Activated T-helper 9 cell treated with anti-CD3 and anti-CD28 coated beads, Interleukin-2, amount 50 U/mL, for 16 hours (primary cell): ENCODE data around the gene ICA1.
A peak's percentile ranks its signal among the peaks of the same experiment; 100 is the strongest.

ENCODE experiments used
- DNase-seq: peaks from one replicate; pipeline ENCODE4 v3.0.0-alpha.2; 2020; ENCODE audit warnings: low read depth

The ICA1 gene

DNA sequence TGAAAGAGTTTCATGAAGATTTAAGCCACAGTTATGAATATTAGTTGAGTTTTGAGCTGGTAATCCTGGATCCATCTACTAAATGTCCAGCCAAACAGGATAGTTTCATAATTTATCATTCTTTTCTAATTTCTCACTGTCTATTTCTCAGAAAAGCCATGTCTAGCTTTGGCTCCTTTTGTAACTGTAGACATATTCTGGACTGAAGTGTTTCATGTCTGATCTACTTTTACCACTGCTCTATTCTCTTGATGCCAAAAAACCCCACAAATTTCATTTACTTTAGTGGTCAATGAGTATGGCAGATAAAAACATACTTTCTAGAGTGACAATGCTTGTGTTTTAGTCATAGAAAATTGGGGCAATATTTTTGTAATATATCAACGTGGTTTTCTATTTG, 61.2 kb downstream of the ICA1 start:
- DNase-seq = no peak

DNA sequence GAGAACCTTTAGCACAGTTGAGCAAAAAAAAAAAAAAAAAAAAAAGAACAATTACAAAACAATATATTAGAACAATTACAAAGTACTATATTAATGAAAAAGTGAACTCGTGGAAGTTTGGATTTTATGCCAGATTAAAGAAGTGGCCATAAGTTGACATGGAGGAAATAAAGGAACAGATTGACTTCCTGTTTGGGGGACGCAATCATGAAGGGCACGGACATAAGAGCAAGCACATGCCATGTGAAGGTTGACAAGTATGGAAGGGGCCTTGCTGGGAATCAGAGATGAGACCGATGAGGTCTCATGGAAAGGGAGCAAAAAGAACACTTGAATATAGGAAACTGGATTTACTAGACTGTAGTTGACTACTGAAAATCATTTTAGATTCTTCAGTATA, 61.7 kb downstream of the ICA1 start:
- no peak for DNase-seq

DNA sequence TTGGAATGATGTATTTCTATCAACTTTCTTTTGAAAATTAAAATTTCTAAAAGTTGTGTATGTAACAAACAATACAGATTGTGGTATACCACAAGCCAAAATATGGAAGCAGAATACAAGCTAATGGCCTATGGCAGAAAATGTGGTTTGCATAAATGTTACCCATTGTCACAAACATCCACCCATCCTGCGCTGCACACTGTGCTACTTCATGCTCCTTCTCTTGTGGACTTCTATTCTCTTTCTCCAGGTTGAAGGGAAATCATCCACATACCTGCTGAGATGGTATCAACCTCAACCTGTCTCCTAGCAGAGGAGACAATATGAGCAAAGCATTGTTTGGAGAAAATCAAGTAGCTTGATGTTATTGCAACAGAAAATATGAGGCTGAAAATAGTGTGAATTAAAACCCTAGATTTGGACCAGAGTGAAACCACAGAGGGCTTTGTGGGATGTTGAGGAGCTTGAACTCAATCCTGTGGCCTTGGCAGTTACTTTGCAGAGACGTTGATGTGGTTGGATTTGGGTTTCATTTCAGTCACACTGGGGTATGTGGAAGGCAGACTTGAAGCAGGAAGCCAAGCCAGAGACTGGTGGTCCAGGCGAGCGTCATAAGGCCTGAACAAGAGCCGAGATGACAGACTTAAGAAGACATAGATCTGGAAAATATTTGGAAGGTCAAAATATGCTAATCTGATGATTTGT, 63.8 kb downstream of the ICA1 start:
- no peak for DNase-seq

DNA sequence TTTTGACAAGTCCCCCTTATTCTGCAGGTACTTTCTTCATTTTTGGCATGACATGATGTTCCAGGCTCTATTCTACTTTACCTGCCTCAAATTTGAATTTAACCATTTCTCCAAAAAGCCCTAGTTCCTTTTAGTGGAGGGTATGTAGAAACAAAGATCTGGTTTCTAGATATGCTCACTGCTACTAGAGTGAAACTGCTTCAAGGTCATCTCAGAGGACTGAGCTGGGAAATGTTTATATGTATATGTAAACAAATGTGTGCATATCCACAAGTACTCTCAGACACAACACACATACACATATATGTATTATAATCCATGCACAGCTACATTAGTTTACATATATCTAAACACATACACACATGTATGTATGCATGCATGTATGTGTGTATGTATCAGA, 69.1 kb downstream of the ICA1 start:
- DNase-seq = no peak

DNA sequence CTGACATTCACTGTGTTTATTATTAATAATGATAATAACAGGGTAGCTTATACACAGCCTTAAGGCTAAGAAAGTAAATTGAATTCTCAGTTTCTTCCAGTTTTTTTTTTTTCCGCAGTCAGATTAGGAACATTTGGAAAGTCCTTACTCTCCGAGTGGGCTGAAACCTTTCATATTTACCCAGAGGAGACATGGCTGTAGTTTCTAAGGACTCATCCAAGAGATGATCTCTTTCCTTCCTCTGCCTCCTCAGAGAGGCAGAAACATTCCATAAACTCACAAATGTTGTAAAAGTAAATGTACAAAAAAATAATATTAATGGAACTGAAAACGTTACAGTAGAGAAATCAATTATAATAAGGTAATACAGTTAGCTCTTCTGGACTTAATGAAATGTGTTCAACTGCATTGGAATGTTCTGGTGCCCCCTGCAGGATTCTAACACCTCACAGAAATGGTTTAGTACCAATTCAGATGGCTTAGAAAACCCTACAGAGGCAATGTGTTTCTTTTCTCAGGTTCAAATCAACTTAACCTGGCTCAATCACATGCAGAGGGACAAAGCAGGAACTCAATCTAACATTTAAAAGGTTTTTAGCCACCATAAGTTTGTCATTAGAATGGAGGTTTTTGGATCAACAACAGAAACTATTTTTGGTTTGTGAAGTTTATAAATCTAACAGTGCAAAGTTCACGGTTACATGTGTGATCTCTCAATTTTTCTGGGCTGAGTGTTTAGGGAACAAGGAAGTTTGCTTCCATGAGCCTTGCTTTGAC, 71.7 kb downstream of the ICA1 start:
- DNase-seq = peak; percentile 32

DNA sequence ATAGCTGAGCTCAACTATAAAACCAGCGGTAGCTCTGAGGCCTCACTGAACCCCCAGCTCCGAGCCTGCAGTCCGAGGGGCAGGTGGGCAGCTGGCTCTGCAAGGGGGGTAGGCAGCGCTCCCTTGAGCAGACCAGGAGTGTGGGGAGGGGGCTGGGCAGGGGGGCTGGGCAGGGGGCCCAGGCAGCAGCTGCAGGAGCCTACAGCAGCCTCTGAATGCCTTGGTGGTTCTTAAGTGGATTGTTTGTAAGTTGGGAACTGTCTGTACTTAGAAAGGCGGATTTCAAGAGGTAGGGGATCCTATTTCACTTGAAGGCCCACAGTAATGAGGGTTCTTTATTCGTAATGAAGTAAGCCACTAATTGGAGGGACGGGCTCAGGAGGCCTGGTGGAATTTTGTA, 72.3 kb downstream of the ICA1 start:
- DNase-seq = no peak

DNA sequence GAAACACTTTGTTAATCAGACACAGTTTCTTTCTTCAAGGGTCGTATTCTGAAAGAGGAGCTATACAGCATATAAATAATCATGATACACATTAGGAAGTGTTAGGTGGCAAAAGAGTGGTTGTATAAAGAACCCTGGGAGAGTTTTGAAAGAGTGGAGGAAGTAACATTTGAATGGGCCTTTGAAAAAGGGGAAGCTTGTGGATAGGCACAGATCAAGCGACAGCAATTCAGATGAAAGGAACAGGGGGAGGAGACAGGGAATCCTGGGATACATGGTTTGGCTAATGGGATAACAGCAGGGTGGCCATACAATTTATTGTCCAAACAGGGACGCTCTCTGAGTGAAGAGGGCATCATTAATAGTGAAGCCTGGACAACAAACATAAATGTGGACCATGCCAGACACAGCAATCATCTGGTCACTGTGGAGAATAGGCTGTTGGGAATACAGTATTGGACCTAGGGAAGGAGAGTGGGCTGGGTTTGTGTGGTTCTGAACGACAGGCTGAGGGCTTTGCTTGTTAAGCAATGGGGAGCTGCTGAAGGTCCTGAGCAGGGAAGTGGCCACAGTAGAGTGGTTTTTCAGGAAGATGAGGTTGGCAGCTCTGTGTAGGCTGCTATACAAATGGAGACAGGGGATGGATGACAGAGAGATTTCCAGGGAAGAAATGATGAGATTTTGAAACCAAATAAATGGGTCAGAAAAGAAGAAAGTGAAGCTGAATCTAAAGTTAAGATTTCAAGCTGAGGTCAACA, 75.9 kb downstream of the ICA1 start:
- no peak for DNase-seq

DNA sequence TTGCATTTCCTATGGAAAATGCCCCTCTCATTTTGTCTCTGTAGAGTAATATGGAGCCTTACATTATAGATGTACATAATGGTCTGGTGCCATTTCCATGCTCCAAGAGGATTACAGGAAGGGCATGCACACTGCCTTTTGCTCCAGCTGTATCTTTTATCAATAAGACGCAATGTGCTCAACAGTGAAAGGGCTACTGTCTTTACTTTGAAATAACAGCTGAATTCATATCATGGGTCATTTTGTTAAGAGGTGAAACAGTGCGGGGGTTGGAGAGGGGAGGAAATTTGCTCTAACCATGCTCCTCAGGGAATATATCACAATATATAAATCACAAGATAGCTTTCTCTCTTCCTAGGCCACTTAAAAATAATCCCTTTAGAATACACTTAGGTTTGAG, 77.7 kb downstream of the ICA1 start:
- no peak for DNase-seq

DNA sequence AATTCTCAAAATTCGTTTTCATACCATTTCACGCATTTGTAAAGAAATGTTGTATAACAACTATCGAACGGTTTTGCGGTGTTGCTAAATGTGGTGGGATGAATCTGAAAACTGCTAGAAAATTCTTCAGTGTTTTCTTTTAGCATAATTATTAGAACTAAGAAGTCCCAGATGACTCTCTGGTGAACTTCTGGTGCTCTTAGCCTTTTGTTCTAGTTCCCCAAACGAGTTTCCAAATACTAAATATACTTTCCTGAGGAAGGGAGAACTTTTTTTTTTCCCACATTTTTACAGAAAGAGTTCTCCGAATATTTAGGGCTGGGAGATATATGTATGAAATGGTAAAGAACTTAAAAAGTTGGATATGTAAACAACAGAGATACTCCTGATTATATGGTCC, 82.5 kb downstream of the ICA1 start:
- no peak for DNase-seq

DNA sequence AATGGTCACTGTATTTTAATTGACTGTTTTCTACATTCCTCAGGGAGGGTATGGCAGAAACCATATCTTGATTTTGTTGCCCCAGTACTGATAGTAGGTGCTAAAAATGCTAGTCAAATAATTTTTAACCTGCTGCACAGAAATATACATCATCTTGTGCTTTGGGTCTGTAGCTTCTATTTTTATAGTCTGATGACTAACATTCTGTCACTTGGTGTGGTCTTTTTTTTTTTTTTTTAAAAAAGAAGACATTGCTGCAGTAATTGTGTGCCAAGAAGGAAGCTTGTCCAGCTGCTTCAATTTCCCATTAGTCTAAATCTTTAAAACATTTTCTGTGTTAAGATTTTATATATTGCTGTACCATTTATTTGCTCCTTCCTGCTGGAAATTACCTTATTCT, 83.6 kb downstream of the ICA1 start:
- no peak for DNase-seq

DNA sequence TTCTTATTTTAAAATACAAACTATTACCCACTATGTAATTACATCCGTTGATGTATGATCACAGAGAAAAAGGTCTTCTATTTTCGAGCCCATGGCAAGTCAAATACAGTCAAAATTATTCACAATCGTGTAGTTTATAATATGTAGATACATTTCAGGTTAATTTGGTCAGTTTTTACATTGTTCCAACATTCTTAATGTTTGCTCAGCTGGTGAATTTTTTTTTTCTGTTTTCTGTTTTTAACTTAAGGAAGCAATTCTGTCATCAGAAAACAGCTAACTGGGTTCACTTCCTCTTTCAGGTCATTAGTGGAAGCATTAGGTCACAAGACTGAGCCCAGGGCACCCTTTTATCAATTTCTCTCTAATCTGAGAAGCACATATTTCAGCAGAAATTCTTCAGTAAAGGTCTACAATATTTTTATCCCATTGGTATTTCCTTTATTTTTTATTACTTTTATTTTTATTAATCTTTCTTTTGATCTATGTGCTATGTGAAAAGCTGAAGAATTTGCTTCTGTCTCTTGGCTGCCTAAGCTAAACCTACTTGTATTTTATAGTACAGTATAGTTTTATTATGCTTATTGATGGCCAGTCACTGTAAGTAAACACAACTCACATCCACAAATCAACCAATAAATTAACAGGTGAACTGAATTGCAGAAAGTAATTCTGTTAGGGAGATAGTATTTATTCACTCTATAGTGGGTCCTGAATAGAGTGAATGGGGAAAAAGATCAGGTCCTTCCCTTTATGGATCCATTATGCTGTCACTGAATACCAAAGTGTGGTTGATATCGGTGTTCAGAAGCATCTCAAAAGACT, 84.6 kb downstream of the ICA1 start:
- no peak for DNase-seq

DNA sequence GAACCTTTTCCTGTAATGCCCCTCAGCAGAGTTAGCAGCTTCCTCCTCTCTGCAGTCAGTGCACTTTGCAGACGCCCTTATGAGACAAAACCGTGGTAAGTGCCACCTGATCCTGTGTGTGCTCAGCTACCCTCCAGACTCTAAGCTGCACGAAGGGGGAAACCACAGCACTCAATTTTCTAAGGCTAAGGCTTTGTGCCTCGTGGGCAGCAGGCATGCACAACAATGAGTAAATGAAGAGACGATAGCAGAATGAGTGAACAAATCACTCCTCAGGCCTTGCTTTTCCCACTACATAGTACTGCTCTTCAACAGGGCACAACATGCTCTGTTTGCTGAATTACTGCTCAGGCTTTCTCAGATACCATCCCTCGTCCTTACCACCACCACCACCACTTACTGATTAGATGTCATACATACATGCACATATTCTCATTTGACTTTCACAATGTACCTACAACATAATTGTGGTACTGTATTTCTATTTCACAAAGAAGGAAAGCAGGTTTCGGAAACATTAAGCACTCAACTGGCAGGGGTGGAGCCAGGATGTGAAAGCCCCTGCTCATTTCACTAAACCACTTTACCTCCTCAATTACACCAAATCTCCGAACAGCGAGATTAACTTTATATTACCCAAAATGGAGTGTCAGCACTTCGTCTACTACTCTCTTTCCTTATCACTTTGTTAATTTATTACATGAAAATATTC, 85.4 kb downstream of the ICA1 start:
- DNase-seq = peak; percentile 27

DNA sequence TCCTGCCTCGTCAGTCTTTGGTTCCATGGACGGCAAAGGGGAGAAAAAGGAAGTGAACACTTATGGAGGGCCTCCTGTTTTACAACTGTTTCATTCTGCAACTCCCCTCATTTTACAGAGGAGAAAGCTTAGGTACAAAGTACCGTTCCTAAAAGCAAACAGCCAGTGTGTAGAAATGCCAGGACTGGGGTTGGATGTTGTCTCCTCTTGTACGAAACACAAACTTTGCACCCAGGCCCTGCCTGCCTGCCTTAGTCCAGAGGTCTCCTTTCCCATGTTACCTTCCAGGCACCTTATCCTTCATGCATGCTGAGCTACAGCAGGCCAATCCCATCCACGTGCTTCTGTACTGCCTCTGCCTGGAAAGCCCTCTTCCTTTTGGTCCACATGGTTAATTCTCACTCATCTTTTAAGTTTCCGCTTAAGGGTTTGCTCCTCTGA, 86.0 kb downstream of the ICA1 start:
- no peak for DNase-seq

DNA sequence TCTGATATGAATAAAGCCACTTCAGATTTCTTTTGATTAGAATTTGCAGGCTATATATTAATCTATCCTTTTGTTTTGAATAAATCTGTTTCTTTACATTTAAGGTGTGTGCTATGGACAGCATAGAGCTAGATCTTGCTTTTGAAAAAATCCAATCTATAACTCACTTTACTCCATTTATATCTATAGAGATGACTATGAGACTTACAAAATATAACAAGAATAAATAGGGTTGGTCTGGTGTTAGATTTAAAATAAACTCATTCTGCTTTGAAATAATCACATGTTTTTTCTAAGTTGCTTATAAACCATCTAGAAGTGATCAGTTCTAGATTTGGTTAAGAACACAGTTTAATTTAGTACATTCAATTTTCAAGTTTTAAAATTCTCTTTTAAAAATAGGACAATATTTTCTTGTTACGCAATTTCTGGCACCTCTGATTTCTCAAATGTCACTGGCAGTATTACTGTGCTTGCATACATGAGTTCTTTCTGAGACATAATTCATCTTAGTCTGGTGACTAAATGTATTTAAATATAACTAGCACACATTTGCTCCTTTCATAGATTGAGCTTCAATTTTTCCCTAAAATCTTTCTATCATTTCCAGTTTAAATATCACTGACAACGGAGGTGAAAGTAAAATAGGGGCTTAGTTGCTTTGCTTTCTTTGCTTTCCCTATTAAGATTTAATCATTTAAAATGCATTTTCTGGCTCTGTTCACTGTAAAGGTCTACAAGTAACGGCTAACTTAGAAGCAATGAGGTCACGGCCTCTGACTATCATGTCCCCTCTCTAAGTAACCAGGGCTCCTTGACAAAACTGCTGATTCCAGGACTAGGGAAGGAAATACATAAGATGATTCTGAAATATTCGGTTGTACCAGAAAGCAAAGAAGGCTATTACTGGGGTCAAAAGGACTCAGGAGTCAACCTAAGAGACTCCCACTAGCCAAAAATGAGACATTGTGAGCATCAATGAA, 89.3 kb downstream of the ICA1 start:
- no peak for DNase-seq

DNA sequence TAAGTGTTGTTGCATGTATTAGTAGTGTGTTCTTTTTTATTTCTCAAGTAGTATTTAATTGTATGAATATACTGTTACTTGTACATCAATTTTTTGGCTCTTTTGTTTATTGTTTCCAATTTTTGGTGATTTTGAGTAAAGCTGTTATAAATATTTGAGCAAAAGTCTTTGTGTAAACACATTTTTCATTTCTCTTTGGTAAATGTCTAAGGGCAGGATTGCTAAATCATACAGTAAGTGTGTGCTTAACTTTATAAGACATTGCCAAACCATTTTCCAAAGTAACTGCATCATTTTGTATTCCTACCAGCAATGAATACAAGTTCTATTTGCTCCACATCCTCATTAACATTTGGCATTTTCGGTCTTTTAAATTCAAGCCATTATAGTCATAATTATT, 92.8 kb downstream of the ICA1 start:
- no peak for DNase-seq

DNA sequence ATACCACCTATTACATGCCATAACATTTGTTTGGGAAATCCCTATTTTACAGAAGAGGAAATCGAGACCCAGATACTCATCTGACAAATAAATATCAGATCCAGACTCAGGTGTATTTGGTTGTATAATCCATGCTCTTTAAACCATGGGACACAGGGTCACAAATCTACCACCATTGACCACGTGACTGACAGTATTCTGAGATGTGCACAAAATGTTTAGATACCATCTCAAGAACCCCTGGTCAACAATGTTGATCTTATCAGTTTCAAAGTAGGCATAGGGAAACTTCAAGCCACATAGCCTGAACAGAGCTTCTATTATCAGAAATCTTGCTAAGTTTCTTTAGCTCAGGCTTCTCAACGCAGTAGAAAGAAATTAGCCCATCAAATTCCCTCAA, 93.6 kb downstream of the ICA1 start:
- DNase-seq = no peak

DNA sequence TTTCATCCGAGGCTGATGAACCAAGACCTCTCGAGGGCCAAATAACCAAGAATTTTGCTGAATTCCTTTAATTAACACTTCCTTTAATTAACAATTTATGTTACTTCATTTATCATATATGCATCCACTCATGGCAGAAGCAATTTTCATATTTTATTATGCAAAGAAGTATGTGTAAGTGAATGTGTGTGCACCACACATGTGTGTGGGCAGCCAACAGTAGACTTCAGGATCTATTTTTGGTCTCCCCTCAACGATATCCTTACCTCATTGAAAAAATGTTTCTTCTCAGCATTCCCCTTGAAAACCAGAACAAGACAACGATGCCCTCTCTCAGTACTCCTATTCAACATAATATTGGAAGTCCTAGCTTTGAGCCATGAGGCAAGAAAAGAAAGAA, 96.8 kb downstream of the ICA1 start:
- no peak for DNase-seq

DNA sequence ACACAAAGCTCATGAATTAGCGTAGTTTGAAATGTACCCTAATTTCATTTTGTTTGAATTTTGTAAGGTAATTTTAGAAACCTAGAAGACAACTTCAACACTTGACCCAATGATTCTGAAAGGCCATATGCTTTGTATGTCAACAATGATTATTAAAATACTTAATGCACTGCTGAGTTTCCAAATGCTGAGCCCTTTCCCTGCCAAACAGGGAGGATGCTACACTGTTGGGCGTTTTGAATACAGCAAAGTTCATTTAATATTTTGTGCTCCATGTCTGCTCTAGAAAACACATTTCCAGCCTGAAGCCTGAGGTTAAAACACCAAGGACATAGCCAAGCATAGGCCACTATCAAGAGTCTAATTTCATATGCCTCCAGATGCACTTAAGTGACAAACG, 99.8 kb downstream of the ICA1 start:
- DNase-seq = no peak

DNA sequence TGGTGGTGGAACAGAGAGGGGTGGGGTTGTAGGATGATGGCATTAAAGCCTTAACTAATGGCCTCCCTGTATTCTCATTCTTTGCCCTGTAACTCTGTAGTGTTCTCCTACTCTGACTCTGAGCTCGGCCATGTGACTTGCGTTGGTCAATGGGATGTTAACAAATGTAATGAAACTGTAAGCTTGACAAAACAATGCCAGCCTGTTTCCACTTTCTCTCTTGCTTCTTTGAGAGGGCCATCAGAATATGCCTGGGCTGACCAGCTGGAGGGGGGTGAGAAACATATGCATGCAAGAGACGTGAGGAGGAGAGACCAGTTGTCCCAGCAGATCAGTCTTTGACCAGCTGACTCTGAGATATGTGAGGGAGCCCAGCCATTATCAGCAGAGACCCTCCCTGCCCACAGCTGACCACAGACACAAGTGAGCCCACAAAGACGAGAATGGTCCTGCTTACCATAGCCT, 100.6 kb downstream of the ICA1 start:
- no peak for DNase-seq

DNA sequence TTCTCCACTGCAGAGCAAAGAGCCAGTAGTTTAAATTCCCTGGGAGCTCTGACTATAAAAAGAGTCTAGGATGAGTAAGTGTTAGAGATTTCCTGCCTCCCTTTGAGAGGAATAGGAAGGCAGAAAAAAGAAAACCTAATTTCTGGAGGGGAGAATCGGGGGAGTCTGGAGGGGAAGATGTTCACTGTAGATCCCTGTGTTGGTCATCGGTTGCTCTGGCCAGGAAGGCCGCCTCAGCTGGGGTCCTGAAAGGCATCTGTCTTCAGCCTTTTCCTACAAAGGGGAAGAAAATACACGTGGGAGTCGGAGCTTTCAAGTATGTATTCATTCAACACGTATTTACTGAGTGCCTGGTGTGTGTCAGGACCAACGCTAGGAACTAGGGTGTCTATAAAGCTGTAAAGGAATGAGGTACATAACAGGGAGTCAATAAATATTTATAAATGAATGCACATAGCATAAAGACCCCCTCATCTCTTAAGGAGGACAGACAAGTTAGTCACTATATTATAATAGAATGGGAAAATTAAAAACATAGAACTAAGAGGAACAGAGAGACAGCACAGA, 101.1 kb downstream of the ICA1 start:
- DNase-seq = no peak
